ENCODE measurements around the gene SGMS2.
"Not testable (repeated sequence)": the region's sequence is repeated elsewhere in the genome, so short reads cannot be mapped to it uniquely, and the experiment has no call there.

DNA sequence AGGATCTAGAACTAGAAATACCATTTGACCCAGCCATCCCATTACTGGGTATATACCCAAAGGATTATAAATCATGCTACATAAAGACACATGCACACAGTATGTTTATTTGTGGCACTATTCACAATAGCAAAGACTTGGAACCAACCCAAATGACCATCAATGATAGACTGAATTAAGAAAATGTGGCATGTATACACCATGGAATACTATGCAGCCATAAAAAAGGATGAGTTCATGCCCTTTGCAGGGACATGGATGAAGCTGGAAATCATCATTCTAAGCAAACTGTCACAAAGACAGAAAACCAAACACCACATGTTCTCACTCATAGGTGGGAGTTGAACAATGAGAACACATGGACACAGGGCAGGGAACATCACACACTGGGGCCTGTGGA, 101.0 kb downstream of the SGMS2 start:
- TF ChIP-seq TAF1 (IDR thresholded peaks at IDR 0.05; ENCODE audit: borderline replicate concordance, low read depth, low read length); POLR2AphosphoS5 (IDR thresholded peaks at IDR 0.05; ENCODE audit: low read depth, low read length): not testable (repeated sequence)

Data from GM12892 (cell line).